KBM-7 (cell line): Measurements from ENCODE around the gene THAP9.

Source experiments
- DNase-seq: peaks from one replicate; pipeline ENCODE4 v3.0.0-alpha.2; 2015
- in situ Hi-C: fragments of 300-500 bp; cut with MboI; formaldehyde crosslinking; loops from 2 replicates; pipeline ENCODE4 v1.14.3; 2020; ENCODE audit warnings: low sequenced_read_pairs, low pct_unique_long_range_greater_than_20kb, mixed read lengths

The THAP9 gene

GRCh38 chr4:82939414-82939813, 38.9 kb downstream of the THAP9 start:
- no peak for DNase-seq
- in situ Hi-C loops, result no loop called here

- in situ Hi-C loops, result no loop called here
- DNase-seq, result no peak
These were observed 47.0 kb downstream of the THAP9 start for GRCh38 chr4:82947498-82947897.

- in situ Hi-C loops, result no loop called here
- no peak for DNase-seq
These were observed 48.2 kb downstream of the THAP9 start for GRCh38 chr4:82948647-82949204.

GRCh38 chr4:82951196-82951595, 50.7 kb downstream of the THAP9 start:
- in situ Hi-C loops, result no loop called here
- no peak for DNase-seq

- in situ Hi-C loops, result no loop called here
- DNase-seq, result no peak
These were observed 53.7 kb downstream of the THAP9 start for GRCh38 chr4:82954212-82954611.

- peak; percentile 5 for DNase-seq
- in situ Hi-C loops, result no loop called here
These were observed 56.5 kb downstream of the THAP9 start for GRCh38 chr4:82957045-82957444.

- no peak for DNase-seq
- in situ Hi-C loops, result no loop called here
These were observed 65.2 kb downstream of the THAP9 start for GRCh38 chr4:82965763-82966162.

GRCh38 chr4:82968972-82969371, 68.4 kb downstream of the THAP9 start:
- in situ Hi-C loops, result no loop called here
- DNase-seq, result no peak

GRCh38 chr4:82969414-82969813, 68.9 kb downstream of the THAP9 start:
- DNase-seq, result no peak
- in situ Hi-C loops, result no loop called here
